SU-DHL-6 (cell line): ENCODE results near the gene KCNA4.
"Not testable (repeated sequence)": the region's sequence is repeated elsewhere in the genome, so short reads cannot be mapped to it uniquely, and the experiment has no call there.

ENCODE experiments used
- H2AFZ ChIP-seq: fragments of 200-600 bp; sonication (generic); 2 replicates; pipeline ENCODE4 v1.6.1; 2014; ENCODE audit warnings: low read depth, mild to moderate bottlenecking, moderate library complexity, mixed read lengths, antibody characterized with exemption, low read length; ENCODE audit not compliant: severe bottlenecking
- H3F3A ChIP-seq: fragments of 200-600 bp; shearing (Covaris generic); 2 replicates; pipeline ENCODE4 v1.6.0; 2016; ENCODE audit warnings: antibody characterized with exemption, mild to moderate bottlenecking; ENCODE audit not compliant: insufficient read depth
- H3K27ac ChIP-seq: fragments of 200-600 bp; sonication (generic); 2 replicates; pipeline ENCODE4 v1.5.1; 2016; ENCODE audit warnings: low read depth, mild to moderate bottlenecking, low read length, moderate library complexity, mixed read lengths
- H3K27me3 ChIP-seq: fragments of 200-600 bp; sonication (generic), shearing (Covaris generic); 2 replicates; pipeline ENCODE4 v1.6.0; 2014; ENCODE audit warnings: mild to moderate bottlenecking, low read length
- H3K36me3 ChIP-seq: fragments of 200-600 bp; sonication (generic); 2 replicates; pipeline ENCODE4 v1.6.1; 2014; ENCODE audit warnings: mild to moderate bottlenecking, low read length, mixed read lengths
- H3K4me2 ChIP-seq: fragments of 300-600, 200-600 bp; shearing (Covaris generic), sonication (generic); 2 replicates; pipeline ENCODE4 v1.6.0; 2014; ENCODE audit warnings: low read length, low read depth, mild to moderate bottlenecking; ENCODE audit not compliant: poor library complexity, severe bottlenecking
- H3K4me3 ChIP-seq: fragments of 200-600 bp; sonication (generic); 2 replicates; pipeline ENCODE4 v1.5.1; 2014; ENCODE audit warnings: antibody characterized with exemption, low read length, mild to moderate bottlenecking, mixed read lengths; ENCODE audit not compliant: insufficient read depth, poor library complexity, severe bottlenecking
- H3K79me2 ChIP-seq: fragments of 200-600 bp; sonication (generic); 2 replicates; pipeline ENCODE4 v1.6.1; 2014; ENCODE audit warnings: mild to moderate bottlenecking, low read length, moderate library complexity; ENCODE audit not compliant: insufficient read depth
- H3K9ac ChIP-seq: fragments of 200-600 bp; sonication (generic); 2 replicates; pipeline ENCODE4 v1.7.0; 2014; ENCODE audit warnings: mild to moderate bottlenecking, low read length
- H3K9me2 ChIP-seq: fragments of 200-600 bp; sonication (generic); replicated peaks from 2 replicates; pipeline ENCODE4 v1.6.1; 2014; ENCODE audit warnings: low read length; ENCODE audit not compliant: insufficient read depth
- H3K9me3 ChIP-seq: fragments of 200-600 bp; sonication (generic); 2 replicates; pipeline ENCODE4 v1.6.1; 2014; ENCODE audit warnings: low read length, mixed read lengths; ENCODE audit not compliant: insufficient read depth
- H4K20me1 ChIP-seq: fragments of 200-600 bp; sonication (generic); 2 replicates; pipeline ENCODE4 v1.6.1; 2014; ENCODE audit warnings: low read depth, mild to moderate bottlenecking, antibody characterized with exemption, low read length, moderate library complexity, mixed read lengths
- EZH2phosphoT487 ChIP-seq: fragments of 200-600 bp; sonication (generic), shearing (Covaris generic); conservative IDR thresholded peaks from 2 replicates; pipeline ENCODE4 v1.6.1; 2018; ENCODE audit warnings: mild to moderate bottlenecking, antibody characterized with exemption, low read length, moderate library complexity, mixed read lengths
- TF ChIP-seq, protein P1 (sequence below): fragments of 200-600 bp; sonication (generic); IDR thresholded peaks from one replicate; pipeline ENCODE4 v1.5.1; 2017; ENCODE audit warnings: antibody characterized with exemption, mild to moderate bottlenecking, low read length, moderate library complexity; ENCODE audit not compliant: insufficient read depth, poor library complexity, severe bottlenecking

The KCNA4 gene

DNA sequence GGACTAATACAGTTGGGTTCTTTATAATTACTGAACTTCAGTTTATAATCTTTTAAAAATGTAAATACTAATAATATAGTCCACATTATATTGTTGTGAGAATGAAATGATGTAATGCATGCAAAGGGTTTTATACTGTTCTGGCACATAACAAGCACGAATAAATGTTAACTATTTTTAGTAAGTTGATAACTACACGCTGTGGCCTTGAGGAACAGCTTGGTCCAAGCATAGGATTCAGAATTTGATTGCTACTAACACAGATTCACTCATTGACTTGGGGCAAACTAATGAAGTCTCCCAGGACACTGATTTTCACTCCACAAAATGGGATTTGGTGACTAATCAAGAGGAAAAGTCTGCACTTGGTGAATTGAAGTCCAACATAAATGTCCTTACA, 38.3 kb downstream of the KCNA4 start:
- Histone ChIP-seq H3K27me3 (no peaks in the 10 kb centered on the region), H3K27ac (no peak overlapping the region), H3K9me3 (no peaks in the 10 kb centered on the region), H3K4me2 (no peak overlapping the region), H3K4me3 (no peak overlapping the region), H3K36me3 (no peaks in the 10 kb centered on the region), H3K79me2 (no peaks in the 10 kb centered on the region), H4K20me1 (no peaks in the 10 kb centered on the region), H2AFZ (no peak overlapping the region), H3K9ac (no peak overlapping the region), H3F3A (no peaks in the 10 kb centered on the region), H3K9me2 (no peaks in the 10 kb centered on the region)
- no peak for TF ChIP-seq EZH2phosphoT487
- TF ChIP-seq, protein P1, sequence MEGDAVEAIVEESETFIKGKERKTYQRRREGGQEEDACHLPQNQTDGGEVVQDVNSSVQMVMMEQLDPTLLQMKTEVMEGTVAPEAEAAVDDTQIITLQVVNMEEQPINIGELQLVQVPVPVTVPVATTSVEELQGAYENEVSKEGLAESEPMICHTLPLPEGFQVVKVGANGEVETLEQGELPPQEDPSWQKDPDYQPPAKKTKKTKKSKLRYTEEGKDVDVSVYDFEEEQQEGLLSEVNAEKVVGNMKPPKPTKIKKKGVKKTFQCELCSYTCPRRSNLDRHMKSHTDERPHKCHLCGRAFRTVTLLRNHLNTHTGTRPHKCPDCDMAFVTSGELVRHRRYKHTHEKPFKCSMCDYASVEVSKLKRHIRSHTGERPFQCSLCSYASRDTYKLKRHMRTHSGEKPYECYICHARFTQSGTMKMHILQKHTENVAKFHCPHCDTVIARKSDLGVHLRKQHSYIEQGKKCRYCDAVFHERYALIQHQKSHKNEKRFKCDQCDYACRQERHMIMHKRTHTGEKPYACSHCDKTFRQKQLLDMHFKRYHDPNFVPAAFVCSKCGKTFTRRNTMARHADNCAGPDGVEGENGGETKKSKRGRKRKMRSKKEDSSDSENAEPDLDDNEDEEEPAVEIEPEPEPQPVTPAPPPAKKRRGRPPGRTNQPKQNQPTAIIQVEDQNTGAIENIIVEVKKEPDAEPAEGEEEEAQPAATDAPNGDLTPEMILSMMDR, result no peak

- not testable (repeated sequence) for H3K79me2 ChIP-seq, H3K27me3 ChIP-seq, H3K4me2 ChIP-seq, H2AFZ ChIP-seq, H3K9ac ChIP-seq, H3F3A ChIP-seq, H3K27ac ChIP-seq, H3K9me3 ChIP-seq, H4K20me1 ChIP-seq, H3K4me3 ChIP-seq, H3K36me3 ChIP-seq, H3K9me2 ChIP-seq
These were observed 41.2 kb downstream of the KCNA4 start for GRCh38 chr11:29975580-29975979.

DNA sequence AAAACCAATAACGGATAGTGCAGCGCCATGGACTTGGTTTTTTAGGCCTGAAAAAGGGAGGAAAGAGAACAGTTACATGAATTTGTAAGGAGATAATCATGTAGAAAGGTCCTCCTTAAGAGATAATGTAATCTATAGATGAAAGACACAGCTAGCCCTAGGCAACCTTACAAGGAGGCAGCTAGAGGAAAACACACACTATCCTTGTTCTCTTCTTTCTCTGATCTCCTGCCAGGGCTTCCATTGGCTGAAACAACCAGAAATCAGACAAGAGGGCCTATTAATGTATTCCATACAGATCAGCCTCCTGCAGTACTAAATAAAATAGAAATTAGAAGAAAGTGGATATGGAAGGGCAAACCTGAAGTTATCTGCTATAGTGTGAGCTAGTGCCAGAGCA, 53.0 kb downstream of the KCNA4 start:
- Histone ChIP-seq H3K27ac (no peak overlapping the region), H3K9me3 (no peaks in the 10 kb centered on the region), H3K27me3 (no peaks in the 10 kb centered on the region), H3K9ac (no peak overlapping the region), H4K20me1 (no peaks in the 10 kb centered on the region), H2AFZ (no peak overlapping the region), H3F3A (no peaks in the 10 kb centered on the region), H3K4me2 (no peak overlapping the region), H3K4me3 (no peak overlapping the region), H3K79me2 (no peaks in the 10 kb centered on the region), H3K9me2 (no peaks in the 10 kb centered on the region), H3K36me3 (no peaks in the 10 kb centered on the region)
- TF ChIP-seq, protein P1, result no peak
- no peak for TF ChIP-seq EZH2phosphoT487

- no peaks in the 10 kb centered on the region for H3K9me3 ChIP-seq
These were observed 53.8 kb downstream of the KCNA4 start for GRCh38 chr11:29963036-29963435.

More at GRCh38 chr11:29963036-29963435, 53.8 kb downstream of the KCNA4 start:
- H3F3A ChIP-seq, result no peaks in the 10 kb centered on the region
- H3K4me2 ChIP-seq, result no peak overlapping the region
- H3K27me3 ChIP-seq, result no peaks in the 10 kb centered on the region
- no peak for TF ChIP-seq EZH2phosphoT487
- TF ChIP-seq, protein P1, result no peak
- no peaks in the 10 kb centered on the region for H3K79me2 ChIP-seq
- H3K9ac ChIP-seq, result no peak overlapping the region
- H3K9me2 ChIP-seq, result no peaks in the 10 kb centered on the region
- H3K36me3 ChIP-seq, result no peaks in the 10 kb centered on the region
- no peak overlapping the region for H3K4me3 ChIP-seq
- no peak overlapping the region for H3K27ac ChIP-seq
- H2AFZ ChIP-seq, result no peak overlapping the region
- H4K20me1 ChIP-seq, result no peaks in the 10 kb centered on the region
